ELF-1 (cell line): ENCODE results near the gene ACTR3C.
"Not testable (repeated sequence)": the region's sequence is repeated elsewhere in the genome, so short reads cannot be mapped to it uniquely, and the experiment has no call there.

ENCODE experiments used
- DNase-seq: peaks from one replicate; pipeline ENCODE4 v3.0.0-alpha.2; 2016; ENCODE audit warnings: low read depth, low spot score

Gene ACTR3C

GRCh38 chr7:150202894-150203293 is 120.5 kb downstream of the ACTR3C start:
- not testable (repeated sequence) for DNase-seq
